ENCODE measurements around the gene EIF5AL1. TPM values are rescaled to one million over a fixed set of nuclear protein-coding genes. Genes with fewer than 3 reads are reported as not detected.

EIF5AL1 gene
- total and polyA plus RNA-seq, 2 of the 4 experiments (the other 2 are of a cell fraction) = 1.1 to 1.4 TPM

DNA sequence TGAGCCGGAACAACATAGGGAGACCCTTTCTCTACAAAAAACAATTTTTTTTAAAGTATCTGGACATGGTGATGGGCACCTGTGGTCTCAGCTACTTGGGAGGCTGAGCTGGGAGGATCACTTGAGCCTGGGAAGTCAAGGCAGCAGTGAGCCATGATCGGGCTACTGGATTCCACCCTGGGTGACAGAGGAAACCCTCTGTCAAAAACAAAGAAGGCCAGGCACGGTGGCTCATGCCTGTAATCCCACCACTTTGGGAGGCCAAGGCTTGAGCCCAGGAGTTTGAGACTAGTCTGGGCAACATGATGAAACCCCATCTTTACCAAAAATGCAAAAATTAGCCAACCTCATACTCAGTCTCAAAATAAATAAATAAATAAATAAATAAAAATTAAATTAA lies 47.0 kb upstream of the EIF5AL1 start:
- Histone ChIP-seq H3K79me1 (ENCODE audit: low read depth in 1 of 2, low read length in 2 of 2) (no peaks in the 10 kb centered on the region), H2AK9ac (replicated peaks; ENCODE audit: low read depth, low read length, poor library complexity) (no peak overlapping the region), H2BK120ac (ENCODE audit: low read depth, low read length) (no peak overlapping the region), H3K9me3 (ENCODE audit: control insufficient read depth, insufficient read depth, low read length) (no peaks in the 10 kb centered on the region), H4K5ac (ENCODE audit: low read depth, low read length) (no peak overlapping the region), H2BK5ac (ENCODE audit: low read depth, low read length, poor library complexity, severe bottlenecking) (no peak overlapping the region), H3K56ac (ENCODE audit: extremely low read depth, insufficient read depth, low read length) (no peak overlapping the region), H3K9me1 (ENCODE audit: insufficient read depth, low read length) (peaks cover 17% of the 10 kb centered on the region), H2AFZ (replicated peaks; ENCODE audit: low read length, poor library complexity) (no peak overlapping the region), H3K4me2 (ENCODE audit: low read depth, low read length) (no peak overlapping the region), H3K4ac (ENCODE audit: low read depth, low read length) (no peak overlapping the region), H2BK15ac (ENCODE audit: low read depth, low read length) (no peak overlapping the region), H3K14ac (replicated peaks; ENCODE audit: low read depth, low read length) (no peak overlapping the region), H4K20me1 (ENCODE audit: insufficient read depth, low read length) (no peaks in the 10 kb centered on the region), H4K8ac (ENCODE audit: low read depth in 2 of 2, low read length in 2 of 2) (no peak overlapping the region), H3K23ac (ENCODE audit: low read depth, low read length) (no peak overlapping the region), H3K4me3 (ENCODE audit: insufficient read depth, low read depth, low read length) (no peak overlapping the region), H3K9ac (ENCODE audit: low read depth, low read length) (no peak overlapping the region), H3K27ac (ENCODE audit: insufficient read depth, low read length) (no peak overlapping the region), H2BK20ac (ENCODE audit: low read depth, low read length) (no peak overlapping the region), H3K27me3 (ENCODE audit: control insufficient read depth, insufficient read depth, low read length) (no peaks in the 10 kb centered on the region), H3K18ac (ENCODE audit: low read depth, low read length) (no peak overlapping the region), H3K4me1 (ENCODE audit: control insufficient read depth, insufficient read depth, low read length) (peaks cover 14% of the 10 kb centered on the region), H3K36me3 (ENCODE audit: control insufficient read depth, insufficient read depth, low read length) (no peaks in the 10 kb centered on the region), H4K91ac (ENCODE audit: insufficient read depth, low read depth, low read length) (no peak overlapping the region), H2AK5ac (ENCODE audit: low read depth, low read length) (no peak overlapping the region)
- in situ Hi-C loops (cut with MboI; ENCODE audit: low sequenced_read_pairs) (no loop called here), dilution Hi-C loops (cut with HindIII; ENCODE audit: low sequenced_read_pairs, unreplicated experiment) (no loop called here), intact Hi-C loops (cut with micrococcal nuclease) (no loop called here)
- CTCF ChIA-PET = no interaction called here
- 100% methylated on average over 1 of the region's 3 CpGs; no CpG with 5 or more reads in 1 of the 2 experiments for WGBS, 2 experiments (ENCODE audit: extremely low coverage in 2 of 2, insufficient read length in 1 of 2)
- ATAC-seq (ENCODE audit: low read depth) (no peak), DNase-seq (no peak)
- BruUV-seq (replicated peaks) = no TSS peak
- POLR2A ChIA-PET (ENCODE audit: unreplicated experiment) = no interaction called here
- TF ChIP-seq FOS (IDR thresholded peaks at IDR 0.05; ENCODE audit: low read depth, low read length) (no peak), SMC3 (IDR thresholded peaks at IDR 0.05; ENCODE audit: low read depth, low read length) (no peak), POLR2A (IDR thresholded peaks at IDR 0.05; ENCODE audit: low read depth, low read length) (no peak), MAFK (IDR thresholded peaks at IDR 0.05; ENCODE audit: low read depth, low read length) (no peak), RAD21 (IDR thresholded peaks at IDR 0.05; ENCODE audit: low read length) (no peak), BHLHE40 (IDR thresholded peaks at IDR 0.05; ENCODE audit: low read depth, low read length) (no peak), NFE2L2 (IDR thresholded peaks at IDR 0.05; ENCODE audit: low read depth, low read length) (no peak), RFX5 (IDR thresholded peaks at IDR 0.05; ENCODE audit: low read depth, low read length) (no peak), RCOR1 (IDR thresholded peaks at IDR 0.05; ENCODE audit: insufficient replicate concordance, low read length) (no peak)
- TF ChIP-seq, protein P1, sequence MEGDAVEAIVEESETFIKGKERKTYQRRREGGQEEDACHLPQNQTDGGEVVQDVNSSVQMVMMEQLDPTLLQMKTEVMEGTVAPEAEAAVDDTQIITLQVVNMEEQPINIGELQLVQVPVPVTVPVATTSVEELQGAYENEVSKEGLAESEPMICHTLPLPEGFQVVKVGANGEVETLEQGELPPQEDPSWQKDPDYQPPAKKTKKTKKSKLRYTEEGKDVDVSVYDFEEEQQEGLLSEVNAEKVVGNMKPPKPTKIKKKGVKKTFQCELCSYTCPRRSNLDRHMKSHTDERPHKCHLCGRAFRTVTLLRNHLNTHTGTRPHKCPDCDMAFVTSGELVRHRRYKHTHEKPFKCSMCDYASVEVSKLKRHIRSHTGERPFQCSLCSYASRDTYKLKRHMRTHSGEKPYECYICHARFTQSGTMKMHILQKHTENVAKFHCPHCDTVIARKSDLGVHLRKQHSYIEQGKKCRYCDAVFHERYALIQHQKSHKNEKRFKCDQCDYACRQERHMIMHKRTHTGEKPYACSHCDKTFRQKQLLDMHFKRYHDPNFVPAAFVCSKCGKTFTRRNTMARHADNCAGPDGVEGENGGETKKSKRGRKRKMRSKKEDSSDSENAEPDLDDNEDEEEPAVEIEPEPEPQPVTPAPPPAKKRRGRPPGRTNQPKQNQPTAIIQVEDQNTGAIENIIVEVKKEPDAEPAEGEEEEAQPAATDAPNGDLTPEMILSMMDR (conservative IDR thresholded peaks at IDR 0.05; ENCODE audit: low read depth, low read length) = no peak
- TF ChIP-seq, protein P2, sequence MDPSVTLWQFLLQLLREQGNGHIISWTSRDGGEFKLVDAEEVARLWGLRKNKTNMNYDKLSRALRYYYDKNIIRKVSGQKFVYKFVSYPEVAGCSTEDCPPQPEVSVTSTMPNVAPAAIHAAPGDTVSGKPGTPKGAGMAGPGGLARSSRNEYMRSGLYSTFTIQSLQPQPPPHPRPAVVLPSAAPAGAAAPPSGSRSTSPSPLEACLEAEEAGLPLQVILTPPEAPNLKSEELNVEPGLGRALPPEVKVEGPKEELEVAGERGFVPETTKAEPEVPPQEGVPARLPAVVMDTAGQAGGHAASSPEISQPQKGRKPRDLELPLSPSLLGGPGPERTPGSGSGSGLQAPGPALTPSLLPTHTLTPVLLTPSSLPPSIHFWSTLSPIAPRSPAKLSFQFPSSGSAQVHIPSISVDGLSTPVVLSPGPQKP (IDR thresholded peaks at IDR 0.05; ENCODE audit: borderline replicate concordance, low read depth, low read length) = no peak
- TF ChIP-seq, protein P3, sequence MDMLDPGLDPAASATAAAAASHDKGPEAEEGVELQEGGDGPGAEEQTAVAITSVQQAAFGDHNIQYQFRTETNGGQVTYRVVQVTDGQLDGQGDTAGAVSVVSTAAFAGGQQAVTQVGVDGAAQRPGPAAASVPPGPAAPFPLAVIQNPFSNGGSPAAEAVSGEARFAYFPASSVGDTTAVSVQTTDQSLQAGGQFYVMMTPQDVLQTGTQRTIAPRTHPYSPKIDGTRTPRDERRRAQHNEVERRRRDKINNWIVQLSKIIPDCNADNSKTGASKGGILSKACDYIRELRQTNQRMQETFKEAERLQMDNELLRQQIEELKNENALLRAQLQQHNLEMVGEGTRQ (IDR thresholded peaks at IDR 0.05; ENCODE audit: low read depth, low read length) = no peak

All from IMR-90 (cell line).